HFFc6 (cell line): ENCODE results near the gene CAPN12. TPM values are rescaled to one million over a fixed set of nuclear protein-coding genes. Genes with fewer than 3 reads are reported as not detected.

Experiments used
- DNase-seq: peaks from one replicate; pipeline ENCODE4 v3.0.0-alpha.2; 2018
- H3K27ac Mint-ChIP-seq: 2 replicates; pipeline ENCODE4 v1.8.0; 2020; ENCODE audit warnings: mild to moderate bottlenecking, mixed read lengths
- H3K27me3 Mint-ChIP-seq: 2 replicates; pipeline ENCODE4 v1.8.0; 2021; ENCODE audit warnings: mild to moderate bottlenecking, moderate library complexity, mixed read lengths; ENCODE audit not compliant: insufficient read depth
- H3K36me3 Mint-ChIP-seq: 2 replicates; pipeline ENCODE4 v1.8.0; 2021; ENCODE audit warnings: low read depth, mixed read lengths
- H3K4me1 Mint-ChIP-seq: 2 replicates; pipeline ENCODE4 v1.8.0; 2020; ENCODE audit warnings: low read depth, mixed read lengths
- H3K4me3 Mint-ChIP-seq: 2 replicates; pipeline ENCODE4 v1.8.0; 2020; ENCODE audit warnings: mild to moderate bottlenecking, moderate library complexity, mixed read lengths
- H3K9me3 Mint-ChIP-seq: 2 replicates; pipeline ENCODE4 v1.8.0; 2020; ENCODE audit warnings: mild to moderate bottlenecking, mixed read lengths
- total RNA-seq, 6 experiments: library from RNA; stranded (reverse); fragmentation: NEBNext Ultra II Directional; extraction: Animal tissue kit (Norgen Biotek cat#: 25700); gene quantifications; 2 replicates in 1 of 6; 3 replicates in 5 of 6; pipeline ENCODE4 v1.2.3, GENCODE V29; 2021
- TF ChIP-seq, protein P1 (sequence below): fragments of 200-600 bp; sonication (generic); IDR thresholded peaks from 2 replicates; pipeline ENCODE4 v1.5.0; 2021; ENCODE audit warnings: antibody characterized with exemption, mild to moderate bottlenecking

CAPN12 gene
- total RNA-seq, 6 experiments from 2014 or later = 0.09 to 0.45 (median 0.19) TPM

DNA sequence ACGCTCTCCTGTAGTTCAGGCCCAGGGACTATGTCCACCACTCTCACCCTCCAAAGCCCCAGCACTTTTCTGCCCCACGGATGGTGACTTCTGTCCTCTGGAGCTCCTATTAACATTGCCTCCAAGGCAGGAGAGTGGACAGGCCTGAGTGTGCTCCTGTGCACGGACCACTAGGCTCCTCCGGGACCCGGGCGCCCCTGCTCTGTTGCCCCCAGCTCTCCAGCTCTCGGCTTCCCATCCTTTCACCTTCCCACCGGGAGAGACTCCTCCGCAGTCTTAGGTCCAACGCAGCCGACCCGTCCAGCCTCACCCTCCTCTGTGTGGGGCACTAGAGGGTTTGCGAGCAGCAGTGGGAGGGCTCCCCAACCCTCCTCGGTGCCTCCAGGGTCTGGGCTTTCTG is 30.4 kb downstream of the CAPN12 start:
- Mint-ChIP-seq H3K4me1 (peaks cover 36% of the 10 kb centered on the region), H3K27me3 (peaks cover 42% of the 10 kb centered on the region), H3K4me3 (peak overlapping the region; percentile 61; the same call in 1 of the 2 replicates), H3K27ac (peak overlapping the region; percentile 67), H3K36me3 (peaks cover 37% of the 10 kb centered on the region), H3K9me3 (peaks cover 11% of the 10 kb centered on the region; the same call in 1 of the 2 replicates)
- TF ChIP-seq, protein P1, sequence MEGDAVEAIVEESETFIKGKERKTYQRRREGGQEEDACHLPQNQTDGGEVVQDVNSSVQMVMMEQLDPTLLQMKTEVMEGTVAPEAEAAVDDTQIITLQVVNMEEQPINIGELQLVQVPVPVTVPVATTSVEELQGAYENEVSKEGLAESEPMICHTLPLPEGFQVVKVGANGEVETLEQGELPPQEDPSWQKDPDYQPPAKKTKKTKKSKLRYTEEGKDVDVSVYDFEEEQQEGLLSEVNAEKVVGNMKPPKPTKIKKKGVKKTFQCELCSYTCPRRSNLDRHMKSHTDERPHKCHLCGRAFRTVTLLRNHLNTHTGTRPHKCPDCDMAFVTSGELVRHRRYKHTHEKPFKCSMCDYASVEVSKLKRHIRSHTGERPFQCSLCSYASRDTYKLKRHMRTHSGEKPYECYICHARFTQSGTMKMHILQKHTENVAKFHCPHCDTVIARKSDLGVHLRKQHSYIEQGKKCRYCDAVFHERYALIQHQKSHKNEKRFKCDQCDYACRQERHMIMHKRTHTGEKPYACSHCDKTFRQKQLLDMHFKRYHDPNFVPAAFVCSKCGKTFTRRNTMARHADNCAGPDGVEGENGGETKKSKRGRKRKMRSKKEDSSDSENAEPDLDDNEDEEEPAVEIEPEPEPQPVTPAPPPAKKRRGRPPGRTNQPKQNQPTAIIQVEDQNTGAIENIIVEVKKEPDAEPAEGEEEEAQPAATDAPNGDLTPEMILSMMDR = no peak
- DNase-seq = no peak

DNA sequence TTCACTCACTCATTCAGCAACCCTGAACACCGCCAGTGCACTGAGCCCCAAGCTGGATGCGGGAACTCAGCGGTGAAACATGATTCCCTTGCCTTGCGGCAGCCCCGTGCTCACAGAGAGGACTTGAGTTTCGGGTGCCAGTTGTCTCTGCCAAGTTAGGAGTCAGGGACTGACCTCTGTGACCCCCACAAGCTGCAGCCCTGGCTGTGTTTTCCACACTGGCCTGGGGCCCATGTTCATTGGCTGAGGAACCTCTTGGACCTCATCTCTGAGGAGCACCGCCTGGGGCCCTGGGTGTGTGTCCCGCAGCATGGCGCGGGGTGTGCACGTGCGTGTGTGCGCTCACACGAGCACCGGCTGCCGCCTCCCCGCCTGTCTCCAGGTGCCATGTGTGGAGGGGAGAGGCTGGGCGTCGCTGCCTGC is 31.0 kb downstream of the CAPN12 start:
- Mint-ChIP-seq H3K27me3 (peaks cover 41% of the 10 kb centered on the region), H3K27ac (peak overlapping the region; percentile 67), H3K4me1 (peaks cover 36% of the 10 kb centered on the region), H3K4me3 (peak overlapping the region; percentile 61; the same call in 1 of the 2 replicates), H3K36me3 (peaks cover 37% of the 10 kb centered on the region), H3K9me3 (peaks cover 11% of the 10 kb centered on the region; the same call in 1 of the 2 replicates)
- no peak for DNase-seq
- TF ChIP-seq, protein P1 = no peak

DNA sequence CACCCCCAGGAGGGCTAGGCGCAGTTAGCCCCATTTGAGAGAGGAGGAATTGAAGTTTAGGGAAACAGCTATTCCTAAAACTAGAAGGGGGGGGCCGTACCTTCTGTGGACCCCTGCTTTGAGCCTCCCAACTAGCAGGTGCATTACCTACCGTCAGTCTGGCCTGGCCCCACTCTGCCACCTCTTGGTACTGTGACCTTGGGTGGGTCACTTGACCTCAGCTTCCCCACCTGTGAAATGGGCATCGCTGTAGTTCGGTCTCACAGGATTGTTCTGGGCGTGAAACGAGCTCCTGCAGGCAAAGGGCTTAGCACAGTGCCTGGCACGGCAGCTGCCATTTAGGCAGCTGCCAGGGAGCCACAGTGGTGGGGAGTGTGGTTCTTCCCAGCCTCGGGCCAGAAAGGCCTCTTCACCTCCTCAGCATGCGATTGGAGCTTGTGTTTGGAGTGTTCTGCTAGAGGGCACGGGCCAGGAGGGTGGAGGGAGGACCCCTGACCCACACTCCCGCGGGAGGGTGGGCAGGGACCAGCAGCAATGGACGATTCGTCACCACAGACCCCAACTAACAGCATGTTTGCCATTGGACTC is 32.0 kb downstream of the CAPN12 start:
- H3K36me3 Mint-ChIP-seq = peaks cover 40% of the 10 kb centered on the region
- peak overlapping the region; percentile 89 for H3K27ac Mint-ChIP-seq
- peak overlapping the region; percentile 58; the same call in 1 of the 2 replicates for H3K4me3 Mint-ChIP-seq

DNA sequence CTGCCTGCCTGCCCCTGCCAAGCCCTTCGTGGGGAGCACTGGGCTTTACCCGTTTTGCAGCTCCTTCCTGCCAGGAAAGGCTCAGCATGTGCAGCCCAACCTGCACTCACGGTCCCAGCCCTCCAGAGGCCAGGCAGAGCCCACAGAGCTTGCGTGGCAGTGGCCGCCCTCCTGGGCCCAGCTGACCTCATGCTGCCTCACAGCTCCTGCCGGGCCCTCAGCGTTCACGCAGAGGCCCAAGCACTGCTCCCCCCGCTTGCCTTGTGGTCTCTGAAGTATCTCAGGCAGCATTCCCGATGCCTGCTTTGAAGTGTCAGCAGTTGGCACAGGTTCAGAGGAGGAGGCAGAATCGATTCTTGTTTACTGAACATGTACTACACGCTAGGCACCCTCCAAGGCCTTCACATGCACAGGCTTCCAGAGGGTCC is 32.5 kb downstream of the CAPN12 start:
- Mint-ChIP-seq H3K4me3 (peak overlapping the region; percentile 58), H3K27ac (peak overlapping the region; percentile 89), H3K27me3 (peaks cover 40% of the 10 kb centered on the region), H3K9me3 (peaks cover 11% of the 10 kb centered on the region; the same call in 1 of the 2 replicates), H3K36me3 (peaks cover 45% of the 10 kb centered on the region), H3K4me1 (peaks cover 45% of the 10 kb centered on the region)
- peak; percentile 92 for DNase-seq
- TF ChIP-seq, protein P1 = peak; percentile 20; the same call in 1 of the 2 replicates

More for the DNA sequence above, 32.0 kb downstream of the CAPN12 start:
- TF ChIP-seq, protein P1 = no peak
- no peak for DNase-seq
- Mint-ChIP-seq H3K9me3 (peaks cover 11% of the 10 kb centered on the region; the same call in 1 of the 2 replicates), H3K27me3 (peaks cover 39% of the 10 kb centered on the region), H3K4me1 (peaks cover 40% of the 10 kb centered on the region)

DNA sequence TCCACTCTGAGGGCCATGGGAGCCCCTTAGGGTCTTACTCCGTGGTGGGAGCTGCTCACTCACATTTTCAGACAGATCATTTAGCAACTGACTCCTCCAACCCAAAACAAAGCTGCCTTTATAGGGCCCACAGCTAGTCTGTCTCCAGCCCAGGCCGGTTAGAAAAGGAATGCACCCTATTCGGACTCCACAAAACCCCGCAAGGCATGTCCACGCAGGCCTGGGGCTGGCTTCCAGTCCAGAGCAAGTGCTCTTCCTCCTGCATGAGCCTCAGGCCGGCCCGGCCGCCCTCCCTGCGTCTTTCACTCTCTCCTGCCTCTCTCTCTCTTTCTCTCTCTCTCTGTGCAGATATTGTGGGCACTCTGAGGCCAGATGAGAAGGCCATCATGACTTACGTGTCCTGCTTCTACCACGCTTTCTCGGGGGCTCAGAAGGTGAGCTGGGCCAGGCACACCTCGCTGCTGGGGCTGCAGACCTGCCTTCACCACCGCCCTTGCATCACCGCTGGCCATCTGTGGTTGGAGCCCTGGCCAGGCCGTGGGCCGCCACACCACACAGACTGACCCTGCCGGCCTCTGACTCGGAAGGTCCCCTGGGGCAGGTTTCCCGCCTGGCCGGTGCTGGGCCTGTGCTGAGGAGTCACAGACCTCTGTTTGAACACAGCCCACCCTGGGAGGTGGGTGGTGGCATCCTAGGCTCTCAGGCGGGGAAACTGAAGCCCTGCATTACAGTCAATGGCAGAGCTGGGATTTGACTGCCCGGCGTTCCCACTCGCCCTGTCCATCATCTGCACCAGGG is 33.1 kb downstream of the CAPN12 start:
- peaks cover 6% of the 10 kb centered on the region; the same call in 1 of the 2 replicates for H3K9me3 Mint-ChIP-seq
- no peak for DNase-seq
- peaks cover 48% of the 10 kb centered on the region for H3K4me1 Mint-ChIP-seq
- peaks cover 38% of the 10 kb centered on the region for H3K27me3 Mint-ChIP-seq
- TF ChIP-seq, protein P1 = no peak
- H3K4me3 Mint-ChIP-seq = peak overlapping the region; percentile 58
- peak overlapping the region; percentile 89 for H3K27ac Mint-ChIP-seq
- H3K36me3 Mint-ChIP-seq = peaks cover 48% of the 10 kb centered on the region
